ENCODE measurements around the gene F13A1.

The F13A1 gene

DNA sequence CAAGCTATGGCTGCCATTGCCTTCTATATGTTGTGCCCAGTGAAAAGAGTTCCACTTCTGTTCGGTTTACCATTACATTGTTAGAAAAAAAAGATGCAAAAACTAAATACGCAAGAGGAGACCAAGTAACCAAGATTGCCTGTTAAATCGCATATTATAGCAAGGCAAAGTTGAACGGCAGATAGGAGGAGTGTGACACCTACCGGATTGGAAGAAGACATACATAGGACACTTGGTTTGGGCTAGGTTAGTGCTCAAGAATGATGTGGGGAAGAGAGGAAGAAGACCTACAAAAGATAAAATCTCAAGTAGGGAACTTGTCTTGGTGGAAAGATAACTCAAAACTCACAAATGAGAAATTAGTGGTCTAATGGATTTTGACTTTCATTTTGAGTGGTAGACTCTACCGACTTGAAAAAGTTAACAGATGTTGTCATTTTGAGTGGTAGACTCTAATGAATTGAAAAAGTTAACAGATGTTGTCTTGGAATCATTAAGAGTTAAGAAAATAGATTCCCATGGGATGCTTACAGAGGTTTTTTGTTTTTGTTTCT, 95.5 kb downstream of the F13A1 start:
- no peak overlapping the region for H3K4me3 ChIP-seq (ENCODE audit: low read depth, low read length)
- TF ChIP-seq, protein P1, sequence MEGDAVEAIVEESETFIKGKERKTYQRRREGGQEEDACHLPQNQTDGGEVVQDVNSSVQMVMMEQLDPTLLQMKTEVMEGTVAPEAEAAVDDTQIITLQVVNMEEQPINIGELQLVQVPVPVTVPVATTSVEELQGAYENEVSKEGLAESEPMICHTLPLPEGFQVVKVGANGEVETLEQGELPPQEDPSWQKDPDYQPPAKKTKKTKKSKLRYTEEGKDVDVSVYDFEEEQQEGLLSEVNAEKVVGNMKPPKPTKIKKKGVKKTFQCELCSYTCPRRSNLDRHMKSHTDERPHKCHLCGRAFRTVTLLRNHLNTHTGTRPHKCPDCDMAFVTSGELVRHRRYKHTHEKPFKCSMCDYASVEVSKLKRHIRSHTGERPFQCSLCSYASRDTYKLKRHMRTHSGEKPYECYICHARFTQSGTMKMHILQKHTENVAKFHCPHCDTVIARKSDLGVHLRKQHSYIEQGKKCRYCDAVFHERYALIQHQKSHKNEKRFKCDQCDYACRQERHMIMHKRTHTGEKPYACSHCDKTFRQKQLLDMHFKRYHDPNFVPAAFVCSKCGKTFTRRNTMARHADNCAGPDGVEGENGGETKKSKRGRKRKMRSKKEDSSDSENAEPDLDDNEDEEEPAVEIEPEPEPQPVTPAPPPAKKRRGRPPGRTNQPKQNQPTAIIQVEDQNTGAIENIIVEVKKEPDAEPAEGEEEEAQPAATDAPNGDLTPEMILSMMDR (IDR thresholded peaks at IDR 0.05; ENCODE audit: insufficient read depth, low read depth, low read length, missing control alignments), result no peak
- peak; percentile 11 for DNase-seq (ENCODE audit: low read depth)

DNA sequence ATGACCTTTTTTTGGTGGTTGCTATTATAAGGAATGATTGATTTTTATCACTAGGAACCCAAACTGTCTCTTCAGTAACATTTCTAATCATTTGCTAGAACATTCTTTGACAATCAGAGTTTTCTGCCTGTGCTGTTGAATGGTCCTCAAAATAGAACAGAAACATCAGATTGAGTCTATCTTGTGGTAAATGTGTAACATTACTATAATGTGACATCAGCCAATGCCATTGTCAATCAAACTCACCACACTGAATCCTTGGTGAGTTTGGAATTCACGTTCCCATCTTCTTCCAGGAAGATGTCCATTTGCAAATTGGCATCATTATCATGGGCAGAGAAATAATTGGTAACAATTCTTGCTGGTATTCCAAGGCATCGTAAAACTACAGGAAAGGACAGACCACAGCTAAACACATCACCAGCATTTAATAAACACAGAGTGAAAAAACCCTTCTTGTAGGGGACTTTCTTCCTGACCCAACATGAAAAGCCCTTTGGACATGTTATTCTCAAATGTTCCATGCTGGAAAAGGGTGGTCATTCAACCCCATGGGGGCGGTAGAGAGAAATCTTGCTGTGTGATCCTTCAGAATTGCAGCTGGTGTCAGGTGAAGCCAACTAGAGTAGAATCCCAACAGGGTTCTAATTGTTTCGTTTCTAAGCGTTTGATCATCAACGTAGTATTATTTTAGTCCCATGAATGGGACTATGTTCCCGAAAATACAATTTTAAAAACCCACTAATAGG, 98.5 kb downstream of the F13A1 start:
- H3K4me3 ChIP-seq (ENCODE audit: low read depth, low read length), result no peak overlapping the region
- TF ChIP-seq, protein P1 (IDR thresholded peaks at IDR 0.05; ENCODE audit: insufficient read depth, low read depth, low read length, missing control alignments), result peak; percentile 46
- peak; percentile 40 for DNase-seq (ENCODE audit: low read depth)

DNA sequence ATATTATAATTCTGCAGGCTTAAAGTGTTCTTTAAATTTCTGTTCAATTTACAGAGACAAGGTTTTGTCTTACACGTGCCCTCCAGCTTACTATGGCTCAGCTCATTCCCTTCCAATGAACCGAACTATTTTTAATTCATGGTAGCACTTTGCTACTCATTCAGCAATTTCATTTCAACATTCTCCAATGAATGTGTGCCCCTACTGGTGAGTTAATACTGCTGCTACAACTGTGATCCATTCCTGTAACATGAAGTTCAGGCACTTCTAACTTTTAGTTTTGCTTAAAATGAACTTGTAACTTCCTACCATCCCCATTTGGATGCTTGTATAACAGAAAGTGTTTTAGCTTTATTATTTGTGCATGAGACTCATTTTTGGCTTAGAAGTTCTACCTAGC, 99.7 kb downstream of the F13A1 start:
- no peak overlapping the region for H3K4me3 ChIP-seq (ENCODE audit: low read depth, low read length)
- TF ChIP-seq, protein P1 (IDR thresholded peaks at IDR 0.05; ENCODE audit: insufficient read depth, low read depth, low read length, missing control alignments), result peak; percentile 35
- peak; percentile 8 for DNase-seq (ENCODE audit: low read depth)

DNA sequence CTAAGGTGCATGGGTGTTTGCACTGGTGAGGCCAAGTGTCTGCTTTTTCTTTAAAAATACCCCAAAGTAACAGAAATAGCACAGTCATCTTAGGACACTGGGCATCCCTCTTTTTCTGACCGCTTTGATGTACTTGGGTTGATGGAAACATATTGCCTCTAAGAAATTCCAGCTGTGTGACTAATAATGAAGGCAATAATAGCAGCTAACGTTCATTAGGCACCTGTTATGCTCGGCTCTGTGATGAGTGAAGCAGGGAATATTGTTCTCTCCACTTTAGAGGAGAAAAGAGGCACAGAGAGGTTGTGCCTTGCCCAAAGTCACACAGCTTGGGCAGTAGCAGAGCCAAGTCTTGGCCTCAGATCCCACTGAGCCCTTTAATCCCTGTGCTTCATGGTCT, 100.7 kb downstream of the F13A1 start:
- DNase-seq (ENCODE audit: low read depth), result no peak
- TF ChIP-seq, protein P1 (IDR thresholded peaks at IDR 0.05; ENCODE audit: insufficient read depth, low read depth, low read length, missing control alignments), result no peak
- no peak overlapping the region for H3K4me3 ChIP-seq (ENCODE audit: low read depth, low read length)

DNA sequence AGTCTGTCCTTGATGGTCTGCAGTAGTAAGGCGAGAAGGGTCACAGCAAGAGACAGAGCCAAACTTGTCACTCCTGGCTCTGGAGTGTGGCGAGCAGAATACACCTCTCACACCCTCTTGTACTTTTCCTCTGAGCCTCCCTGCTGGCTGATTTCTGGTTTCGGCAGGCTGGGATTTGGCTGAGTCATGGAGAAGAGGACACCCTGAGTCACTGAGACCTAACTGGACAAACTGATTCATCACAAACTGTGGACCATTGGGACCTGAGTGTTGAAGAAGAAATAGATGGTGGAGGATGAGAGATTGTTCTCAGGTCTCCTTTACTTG, 101.7 kb downstream of the F13A1 start:
- TF ChIP-seq, protein P1 (IDR thresholded peaks at IDR 0.05; ENCODE audit: insufficient read depth, low read depth, low read length, missing control alignments), result no peak
- H3K4me3 ChIP-seq (ENCODE audit: low read depth, low read length), result no peak overlapping the region
- no peak for DNase-seq (ENCODE audit: low read depth)

DNA sequence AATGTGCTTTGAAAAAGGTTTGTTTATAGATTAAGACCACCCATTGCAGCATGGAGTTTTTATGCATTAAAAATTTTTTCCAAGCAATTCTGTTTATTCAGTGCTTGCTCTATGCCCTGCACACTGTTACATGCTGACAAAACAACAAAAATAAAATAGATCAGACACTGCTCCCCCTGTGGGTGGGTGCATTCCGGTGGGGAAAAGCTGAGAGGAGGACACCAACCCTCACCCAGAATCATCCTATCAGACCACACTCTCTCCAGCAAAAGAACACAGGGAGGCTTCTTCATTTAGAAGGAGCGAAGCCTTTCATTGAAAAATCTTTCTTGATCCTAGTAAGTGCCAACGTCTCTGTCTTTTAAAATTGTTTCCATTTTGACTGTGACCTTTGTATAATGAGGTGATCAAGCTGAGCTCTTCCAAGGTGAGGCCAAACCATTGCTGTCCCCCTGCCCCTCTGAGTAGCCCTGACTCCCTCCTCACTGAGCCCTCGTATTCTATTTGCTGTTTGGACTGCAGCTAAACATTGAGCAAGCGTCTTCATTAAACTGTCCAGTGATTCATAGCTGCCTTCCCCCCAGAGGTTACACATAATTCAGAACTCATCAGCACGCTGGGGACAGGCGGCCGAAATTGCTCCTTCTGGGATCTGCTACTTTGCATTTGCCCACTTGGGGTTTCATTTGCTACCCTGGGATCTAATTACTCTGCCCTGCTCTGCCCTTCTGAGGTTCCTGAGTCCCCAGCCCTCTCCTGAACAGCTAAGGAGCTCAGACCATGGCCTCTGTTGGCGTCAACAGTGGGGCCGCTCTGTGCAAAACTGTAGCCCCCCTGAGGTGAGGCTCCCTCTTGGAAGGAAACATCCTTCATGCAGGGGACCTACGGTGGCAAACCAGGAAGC, 102.4 kb downstream of the F13A1 start:
- H3K4me3 ChIP-seq (ENCODE audit: low read depth, low read length), result no peak overlapping the region
- DNase-seq (ENCODE audit: low read depth), result no peak
- TF ChIP-seq, protein P1 (IDR thresholded peaks at IDR 0.05; ENCODE audit: insufficient read depth, low read depth, low read length, missing control alignments), result no peak

Measured in GM12865 (cell line).